Measurements from ENCODE around the gene SYNE4. TPM values are rescaled to one million over a fixed set of nuclear protein-coding genes. Genes with fewer than 3 reads are reported as not detected.

SYNE4 gene, protein sequence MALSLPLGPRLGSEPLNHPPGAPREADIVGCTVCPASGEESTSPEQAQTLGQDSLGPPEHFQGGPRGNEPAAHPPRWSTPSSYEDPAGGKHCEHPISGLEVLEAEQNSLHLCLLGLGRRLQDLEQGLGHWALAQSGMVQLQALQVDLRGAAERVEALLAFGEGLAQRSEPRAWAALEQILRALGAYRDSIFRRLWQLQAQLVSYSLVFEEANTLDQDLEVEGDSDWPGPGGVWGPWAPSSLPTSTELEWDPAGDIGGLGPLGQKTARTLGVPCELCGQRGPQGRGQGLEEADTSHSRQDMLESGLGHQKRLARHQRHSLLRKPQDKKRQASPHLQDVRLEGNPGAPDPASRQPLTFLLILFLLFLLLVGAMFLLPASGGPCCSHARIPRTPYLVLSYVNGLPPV
- 0.16 and 0.20 TPM in 2 replicates for polyA plus RNA-seq (2011; rRNA removed)
- not detected in 2 replicates for polyA minus RNA-seq (2011; rRNA and poly(A)+ RNA removed)

DNA sequence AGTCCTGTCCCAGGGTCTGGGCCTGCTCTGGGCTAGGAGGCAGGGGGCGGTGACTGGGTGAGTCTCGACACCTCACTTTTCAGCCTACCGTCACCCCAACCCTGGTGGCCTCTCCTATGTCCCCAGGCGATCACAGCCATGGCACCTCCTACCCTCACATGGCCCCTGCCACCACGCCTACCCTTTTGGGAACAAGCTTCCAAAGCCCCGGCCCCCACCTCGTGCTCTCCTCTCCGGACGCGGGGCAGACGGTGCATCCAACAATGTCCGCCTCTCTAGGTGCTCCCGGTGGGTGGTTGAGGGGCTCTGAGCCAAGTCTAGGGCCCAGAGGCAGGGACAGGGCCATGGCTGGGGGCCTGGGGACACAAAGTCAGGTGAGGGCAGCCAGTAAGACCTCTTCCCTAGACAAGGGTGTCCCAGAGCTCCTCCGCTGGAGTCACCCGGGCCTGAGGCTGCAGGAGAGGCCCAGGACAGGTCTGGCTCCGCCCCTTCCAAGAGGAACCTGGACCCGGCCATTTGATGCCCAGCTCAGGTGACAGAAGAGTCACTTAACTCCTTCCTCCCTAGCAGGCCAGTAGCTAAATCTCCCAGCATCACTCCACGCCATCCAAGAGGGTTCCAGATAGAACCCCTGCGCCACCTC lies at the start of gene SYNE4:
TSS of gene SYNE4 (minus strand) at position 478 of the 643 bp plus-strand sequence. CDS start at position 346, 132 bp downstream.
- H3K27me3 ChIP-seq (ENCODE audit: control insufficient read depth, insufficient read depth, low read length): no peaks in the 10 kb centered on the region
- TF ChIP-seq, protein P1, sequence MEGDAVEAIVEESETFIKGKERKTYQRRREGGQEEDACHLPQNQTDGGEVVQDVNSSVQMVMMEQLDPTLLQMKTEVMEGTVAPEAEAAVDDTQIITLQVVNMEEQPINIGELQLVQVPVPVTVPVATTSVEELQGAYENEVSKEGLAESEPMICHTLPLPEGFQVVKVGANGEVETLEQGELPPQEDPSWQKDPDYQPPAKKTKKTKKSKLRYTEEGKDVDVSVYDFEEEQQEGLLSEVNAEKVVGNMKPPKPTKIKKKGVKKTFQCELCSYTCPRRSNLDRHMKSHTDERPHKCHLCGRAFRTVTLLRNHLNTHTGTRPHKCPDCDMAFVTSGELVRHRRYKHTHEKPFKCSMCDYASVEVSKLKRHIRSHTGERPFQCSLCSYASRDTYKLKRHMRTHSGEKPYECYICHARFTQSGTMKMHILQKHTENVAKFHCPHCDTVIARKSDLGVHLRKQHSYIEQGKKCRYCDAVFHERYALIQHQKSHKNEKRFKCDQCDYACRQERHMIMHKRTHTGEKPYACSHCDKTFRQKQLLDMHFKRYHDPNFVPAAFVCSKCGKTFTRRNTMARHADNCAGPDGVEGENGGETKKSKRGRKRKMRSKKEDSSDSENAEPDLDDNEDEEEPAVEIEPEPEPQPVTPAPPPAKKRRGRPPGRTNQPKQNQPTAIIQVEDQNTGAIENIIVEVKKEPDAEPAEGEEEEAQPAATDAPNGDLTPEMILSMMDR (IDR thresholded peaks at IDR 0.05; ENCODE audit: insufficient read depth, low read depth, low read length): no peak
- H3K36me3 ChIP-seq (ENCODE audit: control insufficient read depth, insufficient read depth, low read length): no peaks in the 10 kb centered on the region
- DNase-seq (ENCODE audit: low read depth): no peak
- H3K4me3 ChIP-seq (ENCODE audit: low read depth, low read length): peak within 1 kb of the TSS; percentile 47
- ChIA-PET CTCF (interaction anchor here (0.8 to 1.5 kb wide), 2 partner anchors 11 to 13 kb away, joined by 3 read pairs; no protein-coding TSS in a partner anchor), POLR2A (no interaction called here)

DNA sequence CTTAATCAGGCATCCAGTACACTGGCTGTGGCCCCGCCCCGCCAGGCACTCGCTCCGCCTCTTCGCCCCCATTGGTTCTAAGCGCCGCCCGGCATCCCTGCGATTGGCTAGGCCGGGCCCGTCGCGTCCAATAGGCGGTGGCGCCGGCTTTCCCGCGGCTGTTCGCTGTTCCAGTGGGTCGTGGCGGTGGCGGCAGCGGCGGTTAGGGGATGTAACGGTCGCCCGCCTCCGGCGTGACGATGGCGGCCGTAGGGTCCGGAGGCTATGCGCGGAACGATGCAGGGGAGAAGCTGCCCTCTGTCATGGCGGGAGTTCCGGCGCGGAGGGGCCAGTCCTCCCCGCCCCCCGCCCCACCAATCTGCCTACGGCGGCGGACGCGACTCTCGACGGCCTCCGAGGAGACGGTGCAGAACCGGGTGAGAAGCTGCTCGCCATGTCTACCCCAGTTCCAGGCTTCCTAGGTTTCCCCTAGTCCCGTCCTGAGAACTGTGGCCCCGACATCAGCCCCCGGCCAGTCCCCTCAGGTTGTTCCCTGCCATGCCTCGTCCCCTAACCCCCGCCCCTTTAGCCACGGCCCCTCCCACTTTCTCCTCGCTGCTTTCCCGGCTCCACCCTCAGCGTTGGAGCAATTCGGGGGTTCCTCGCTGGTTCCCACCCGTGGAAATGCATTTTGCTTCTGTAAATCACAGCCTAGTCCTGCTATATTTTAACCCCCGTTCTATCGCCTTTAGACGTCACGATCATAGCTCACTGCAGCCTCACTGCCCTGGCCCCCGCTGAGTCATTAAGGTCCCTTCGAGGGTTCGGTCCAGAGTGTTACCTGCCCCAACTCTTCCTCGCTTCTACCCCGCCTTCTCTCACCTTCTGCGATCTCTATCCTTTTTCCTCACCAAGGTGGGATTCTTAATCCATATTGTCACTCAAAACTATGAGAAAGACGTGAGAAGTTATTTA lies 46.4 kb upstream of the SYNE4 start, which contains the start of gene WDR62:
TSS of gene WDR62 (plus strand) at position 165 of the 954 bp plus-strand sequence. CDS start at position 240, 75 bp downstream.
- ChIA-PET POLR2A (no interaction called here), CTCF (interaction anchor here (0.6 to 1.6 kb wide), 4 partner anchors 41 to 123 kb away, joined by 3 to 5 read pairs (median 4); partner anchors contain the start of gene ALKBH6)
- TF ChIP-seq, protein P1 (IDR thresholded peaks at IDR 0.05; ENCODE audit: insufficient read depth, low read depth, low read length): no peak
- Histone ChIP-seq H3K27me3 (ENCODE audit: control insufficient read depth, insufficient read depth, low read length) (no peaks in the 10 kb centered on the region), H3K4me3 (ENCODE audit: low read depth, low read length) (peak within 1 kb of the TSS; percentile 70), H3K36me3 (ENCODE audit: control insufficient read depth, insufficient read depth, low read length) (no peaks in the 10 kb centered on the region)
- DNase-seq (ENCODE audit: low read depth): no peak

DNA sequence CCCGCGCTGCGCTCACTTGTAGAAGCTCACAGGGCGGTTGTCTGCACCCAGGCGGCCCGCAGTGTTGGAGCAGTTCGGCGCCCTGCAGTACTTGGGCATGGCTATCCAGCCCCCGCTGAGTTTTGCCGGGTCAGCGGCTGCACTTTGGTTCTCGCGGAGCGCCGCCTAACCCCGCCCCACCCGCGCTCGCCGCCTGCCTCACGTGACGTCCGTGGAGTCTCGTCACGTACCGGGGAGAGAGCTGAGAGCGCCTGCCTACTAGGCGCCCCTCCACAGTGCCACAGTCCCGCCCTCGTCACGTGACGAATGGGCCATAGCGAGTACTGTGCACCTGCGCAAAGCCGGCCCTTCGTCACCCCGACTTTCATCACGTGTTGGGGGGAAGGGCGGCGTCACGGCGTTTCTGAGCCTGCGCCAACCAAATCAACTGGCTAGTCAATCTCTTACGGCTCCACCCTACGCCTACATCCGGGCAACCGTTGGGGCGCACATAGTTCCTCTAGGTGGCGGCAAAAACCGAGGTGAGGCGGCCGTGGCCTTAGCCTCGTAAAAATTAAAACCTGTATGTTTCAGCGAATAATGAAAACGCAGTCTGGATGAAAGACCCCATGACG lies 45.6 kb upstream of the SYNE4 start, which contains the start of gene THAP8:
TSS of gene THAP8 (minus strand) at position 167 of the 614 bp plus-strand sequence. CDS start at position 99, 68 bp downstream.
- ChIA-PET CTCF (interaction anchor here (0.6 to 1.6 kb wide), 4 partner anchors 12 to 122 kb away, joined by 3 to 5 read pairs (median 3); partner anchors contain the start of gene ALKBH6), POLR2A (interaction anchor here (1.0 kb wide), 1 partner anchor 59 kb away, joined by 3 read pairs; no protein-coding TSS in a partner anchor)
- DNase-seq (ENCODE audit: low read depth): peak; percentile 98
- Histone ChIP-seq H3K4me3 (ENCODE audit: low read depth, low read length) (peak within 1 kb of the TSS; percentile 70), H3K27me3 (ENCODE audit: control insufficient read depth, insufficient read depth, low read length) (no peaks in the 10 kb centered on the region), H3K36me3 (ENCODE audit: control insufficient read depth, insufficient read depth, low read length) (no peaks in the 10 kb centered on the region)
- TF ChIP-seq, protein P1 (IDR thresholded peaks at IDR 0.05; ENCODE audit: insufficient read depth, low read depth, low read length): peak; percentile 61

DNA sequence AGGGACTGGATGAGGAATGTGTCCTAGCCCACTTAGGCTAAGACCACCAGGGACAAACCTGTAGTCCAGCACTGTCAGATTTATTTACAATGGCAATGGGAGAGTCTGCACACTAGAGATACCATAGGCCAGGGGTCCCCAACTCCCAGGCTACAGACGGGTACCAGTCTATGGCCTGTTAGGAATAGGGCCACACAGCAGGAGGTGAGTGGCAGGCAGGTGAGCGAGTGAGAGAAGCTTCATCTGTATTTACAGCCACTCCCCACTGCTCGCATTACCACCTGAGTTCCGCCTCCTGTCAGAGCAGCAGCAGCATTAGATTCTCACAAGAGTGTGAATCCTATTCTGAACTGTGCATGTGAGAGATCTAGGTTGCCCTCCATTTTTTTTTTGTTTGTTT lies 43.0 kb upstream of the SYNE4 start:
- Histone ChIP-seq H3K4me3 (ENCODE audit: low read depth, low read length) (no peak overlapping the region), H3K27me3 (ENCODE audit: control insufficient read depth, insufficient read depth, low read length) (no peaks in the 10 kb centered on the region), H3K36me3 (ENCODE audit: control insufficient read depth, insufficient read depth, low read length) (no peaks in the 10 kb centered on the region)
- TF ChIP-seq, protein P1 (IDR thresholded peaks at IDR 0.05; ENCODE audit: insufficient read depth, low read depth, low read length): no peak
- POLR2A ChIA-PET: no interaction called here
- no peak for DNase-seq (ENCODE audit: low read depth)
- CTCF ChIA-PET: no interaction called here
